WI38 (cell line): ENCODE data around the gene BTN2A1.
"Not testable (repeated sequence)": the region's sequence is repeated elsewhere in the genome, so short reads cannot be mapped to it uniquely, and the experiment has no call there.

Experiments used
- H3K4me3 ChIP-seq: 2 replicates; pipeline ENCODE4 v1.5.1; 2011; ENCODE audit warnings: low read depth, mild to moderate bottlenecking, control low read depth, low read length
- TF ChIP-seq, protein P1 (sequence below): IDR thresholded peaks from 2 replicates; pipeline ENCODE4 v1.5.1; 2012; ENCODE audit warnings: low read depth, mild to moderate bottlenecking, control low read depth, low read length

Gene BTN2A1

DNA sequence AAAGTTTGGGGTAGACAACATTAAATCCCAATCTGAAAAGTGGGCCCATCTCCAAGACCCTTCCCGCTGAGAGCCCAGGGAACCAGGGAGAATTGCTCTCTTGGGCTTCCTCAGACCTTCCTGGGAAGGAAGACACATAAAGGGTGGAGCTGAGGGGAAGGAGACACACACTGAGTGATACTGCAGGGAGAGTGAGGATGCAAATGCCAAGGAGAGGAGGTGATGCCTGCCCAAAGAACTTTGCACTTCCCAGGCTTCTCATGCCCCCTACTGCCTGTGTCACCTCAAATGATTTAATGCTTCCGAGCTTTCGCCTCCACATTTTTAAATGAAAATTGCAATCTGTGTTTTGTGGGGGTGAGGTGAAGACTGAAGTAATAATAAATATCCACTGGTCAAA lies 7.5 kb upstream of the BTN2A1 start:
- TF ChIP-seq, protein P1, sequence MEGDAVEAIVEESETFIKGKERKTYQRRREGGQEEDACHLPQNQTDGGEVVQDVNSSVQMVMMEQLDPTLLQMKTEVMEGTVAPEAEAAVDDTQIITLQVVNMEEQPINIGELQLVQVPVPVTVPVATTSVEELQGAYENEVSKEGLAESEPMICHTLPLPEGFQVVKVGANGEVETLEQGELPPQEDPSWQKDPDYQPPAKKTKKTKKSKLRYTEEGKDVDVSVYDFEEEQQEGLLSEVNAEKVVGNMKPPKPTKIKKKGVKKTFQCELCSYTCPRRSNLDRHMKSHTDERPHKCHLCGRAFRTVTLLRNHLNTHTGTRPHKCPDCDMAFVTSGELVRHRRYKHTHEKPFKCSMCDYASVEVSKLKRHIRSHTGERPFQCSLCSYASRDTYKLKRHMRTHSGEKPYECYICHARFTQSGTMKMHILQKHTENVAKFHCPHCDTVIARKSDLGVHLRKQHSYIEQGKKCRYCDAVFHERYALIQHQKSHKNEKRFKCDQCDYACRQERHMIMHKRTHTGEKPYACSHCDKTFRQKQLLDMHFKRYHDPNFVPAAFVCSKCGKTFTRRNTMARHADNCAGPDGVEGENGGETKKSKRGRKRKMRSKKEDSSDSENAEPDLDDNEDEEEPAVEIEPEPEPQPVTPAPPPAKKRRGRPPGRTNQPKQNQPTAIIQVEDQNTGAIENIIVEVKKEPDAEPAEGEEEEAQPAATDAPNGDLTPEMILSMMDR = no peak
- no peak overlapping the region for H3K4me3 ChIP-seq

DNA sequence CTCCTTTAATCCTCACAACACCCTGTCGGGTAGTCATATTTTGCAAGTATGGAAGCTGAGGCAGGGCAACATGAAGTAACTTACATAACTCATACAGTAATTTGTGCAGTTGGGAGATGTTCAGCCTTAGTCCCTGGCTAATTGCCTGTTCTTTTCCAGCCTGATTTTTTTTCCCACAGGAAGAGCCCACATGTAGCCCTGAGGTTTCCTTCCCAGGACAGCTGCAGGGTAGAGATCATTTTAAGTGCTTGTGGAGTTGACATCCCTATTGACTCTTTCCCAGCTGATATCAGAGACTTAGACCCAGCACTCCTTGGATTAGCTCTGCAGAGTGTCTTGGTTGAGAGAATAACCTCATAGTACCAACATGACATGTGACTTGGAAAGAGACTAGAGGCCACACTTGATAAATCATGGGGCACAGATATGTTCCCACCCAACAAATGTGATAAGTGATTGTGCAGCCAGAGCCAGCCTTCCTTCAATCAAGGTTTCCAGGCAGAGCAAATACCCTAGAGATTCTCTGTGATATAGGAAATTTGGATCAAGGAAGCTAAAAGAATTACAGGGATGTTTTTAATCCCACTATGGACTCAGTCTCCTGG lies 5.0 kb upstream of the BTN2A1 start:
- H3K4me3 ChIP-seq = no peak overlapping the region
- TF ChIP-seq, protein P1 = no peak

DNA sequence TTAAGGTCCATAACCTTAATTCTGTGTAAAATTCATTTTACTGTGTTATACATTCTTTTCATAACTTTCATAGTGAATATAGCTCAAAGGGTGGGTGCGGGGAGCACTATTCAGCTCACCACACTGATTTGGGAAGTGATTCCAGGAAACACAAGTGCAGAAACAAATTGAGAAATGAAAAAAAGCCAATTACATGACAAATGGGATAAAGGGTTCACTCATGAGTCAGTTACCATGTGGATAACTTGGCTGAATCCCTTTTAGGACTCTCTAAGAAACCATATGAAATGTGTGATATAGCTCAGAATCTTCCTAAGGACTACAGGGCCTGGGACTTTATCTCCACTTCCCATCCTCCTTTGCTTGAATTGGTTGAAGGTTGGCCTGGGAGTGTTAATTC lies 3.1 kb upstream of the BTN2A1 start:
- H3K4me3 ChIP-seq = no peak overlapping the region
- TF ChIP-seq, protein P1 = no peak

DNA sequence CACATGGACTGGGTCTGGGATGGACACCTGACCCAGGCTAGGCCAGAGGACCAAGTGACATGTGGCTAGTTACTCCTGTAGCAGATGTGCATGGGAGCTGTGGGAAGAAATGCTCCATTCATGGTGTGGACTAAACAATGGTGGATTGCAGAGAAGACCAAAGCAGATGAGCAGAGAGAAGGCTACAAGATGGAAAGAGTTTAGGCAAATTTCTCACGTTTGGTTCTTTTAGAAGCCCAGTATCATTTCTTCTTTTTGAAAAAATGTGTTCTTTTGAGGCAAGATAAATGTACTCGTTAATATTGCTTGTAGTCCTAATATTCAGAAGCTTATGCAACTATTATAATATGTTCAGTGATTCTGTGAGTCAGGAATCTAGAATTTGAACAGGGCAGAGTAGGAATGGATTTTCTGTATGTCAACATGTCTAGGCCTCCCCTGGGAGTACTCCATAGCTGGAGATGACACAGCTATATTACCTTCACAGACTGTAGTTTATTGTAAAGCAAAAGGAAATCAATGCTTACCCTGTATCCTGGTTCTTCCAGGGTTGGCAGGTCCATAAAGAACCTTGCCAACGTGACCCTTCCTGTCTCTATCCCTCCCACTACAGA lies 2.3 kb upstream of the BTN2A1 start:
- H3K4me3 ChIP-seq = no peak overlapping the region
- TF ChIP-seq, protein P1 = no peak

DNA sequence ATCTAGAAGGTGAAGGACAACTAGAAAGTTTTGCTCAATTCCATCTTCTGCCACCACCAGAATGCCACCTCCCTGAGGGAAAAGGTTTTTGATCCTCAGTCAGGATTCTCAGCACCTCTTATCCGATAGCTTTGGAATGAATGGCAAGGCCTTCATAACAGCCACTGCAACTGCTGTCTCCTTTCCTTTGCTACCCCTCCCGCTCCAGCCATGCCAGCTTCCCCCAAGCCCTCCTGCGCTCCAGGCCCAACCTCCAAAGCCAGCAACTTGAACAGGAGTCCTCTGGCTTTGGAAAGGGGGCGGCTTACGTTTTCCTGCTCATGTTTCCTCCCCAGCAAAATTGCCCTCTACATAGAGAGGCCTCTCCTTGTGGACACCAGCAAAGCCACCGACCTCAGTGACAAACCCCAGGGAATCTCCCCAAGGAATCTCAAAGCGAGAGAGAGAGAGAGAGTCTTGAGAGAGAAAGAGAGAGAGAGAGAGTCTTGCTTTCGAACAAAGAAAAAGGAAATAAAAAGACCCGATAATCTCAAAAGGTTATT lies 420 bp upstream of the BTN2A1 start:
- H3K4me3 ChIP-seq = peak overlapping the region; percentile 39
- TF ChIP-seq, protein P1 = no peak

DNA sequence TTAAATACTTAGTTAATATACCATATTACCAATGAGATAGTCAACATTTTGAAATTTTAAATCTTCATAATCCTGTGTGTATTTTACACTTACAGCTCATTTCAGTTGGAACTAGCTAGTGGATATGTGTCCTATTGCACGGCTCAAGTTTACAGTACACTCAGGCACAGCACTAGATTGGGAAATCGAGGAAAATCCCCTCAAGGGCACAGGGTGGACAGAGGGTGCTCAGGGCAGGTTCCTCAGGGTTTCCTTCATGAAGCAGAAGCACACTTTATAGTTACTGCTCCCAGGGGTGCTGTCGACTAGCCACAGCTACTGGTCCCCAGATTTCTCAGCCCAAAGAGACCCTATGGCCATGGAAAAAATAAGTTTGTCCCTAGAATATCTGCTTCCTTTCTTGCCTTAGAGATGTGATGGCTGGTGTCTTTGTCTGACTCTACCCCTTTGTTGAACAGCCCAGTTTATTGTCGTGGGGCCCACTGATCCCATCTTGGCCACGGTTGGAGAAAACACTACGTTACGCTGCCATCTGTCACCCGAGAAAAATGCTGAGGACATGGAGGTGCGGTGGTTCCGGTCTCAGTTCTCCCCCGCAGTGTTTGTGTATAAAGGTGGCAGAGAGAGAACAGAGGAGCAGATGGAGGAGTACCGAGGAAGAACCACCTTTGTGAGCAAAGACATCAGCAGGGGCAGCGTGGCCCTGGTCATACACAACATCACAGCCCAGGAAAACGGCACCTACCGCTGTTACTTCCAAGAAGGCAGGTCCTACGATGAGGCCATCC lies 1.5 kb downstream of the BTN2A1 start:
- peak overlapping the region; percentile 92 for H3K4me3 ChIP-seq

DNA sequence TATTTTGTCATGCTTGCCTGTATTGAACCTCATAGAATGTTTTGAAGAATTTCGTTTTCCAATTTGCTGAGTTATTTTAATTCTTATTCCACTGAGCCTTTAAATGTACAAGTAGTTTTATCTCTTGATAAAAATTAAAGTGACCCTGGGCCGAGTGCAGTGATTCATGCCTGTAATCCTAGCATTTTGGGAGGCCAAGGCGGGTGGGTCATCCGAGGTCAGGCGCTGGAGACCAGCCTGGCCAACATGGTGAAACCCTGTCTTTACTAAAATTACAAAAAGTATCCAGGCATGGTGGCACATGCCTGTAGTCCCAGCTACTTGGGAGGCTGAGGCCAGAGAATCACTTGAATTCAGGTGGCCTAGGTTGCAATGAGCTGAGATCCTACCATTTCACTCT lies 3.6 kb downstream of the BTN2A1 start:
- not testable (repeated sequence) for H3K4me3 ChIP-seq

More for the DNA sequence above, 1.5 kb downstream of the BTN2A1 start:
- TF ChIP-seq, protein P1 = no peak
